Motor neuron (in vitro differentiated cells): ENCODE results near the gene AHCTF1. TPM values are rescaled to one million over a fixed set of nuclear protein-coding genes. Genes with fewer than 3 reads are reported as not detected.

Source experiments
- ATAC-seq, 8 experiments: fragments of 200-7000 bp; cut with Tn5 transposase; replicated peaks in 6 of 8; 2 replicates each; pipeline ENCODE4 v1.8.0; 2021; ENCODE audit warnings: mild to moderate bottlenecking in 8 of 8, moderate library complexity in 8 of 8
- H3K27ac ChIP-seq, 2 donors: fragments of 250-450 bp; sonication (Bioruptor Pico); 2 replicates each; pipeline ENCODE4 v1.9.0; 2021; ENCODE audit warnings: antibody characterized with exemption in 2 of 2, mild to moderate bottlenecking in 2 of 2, moderate library complexity in 1 of 2
- H3K4me1 ChIP-seq, 2 donors: fragments of 250-450 bp; sonication (Bioruptor Pico); replicated peaks in 1 of 2; 2 replicates each; pipeline ENCODE4 v1.6.1; 2021; ENCODE audit warnings: antibody characterized with exemption in 2 of 2, mild to moderate bottlenecking in 2 of 2, moderate library complexity in 1 of 2
- H3K4me3 ChIP-seq, 5 donors: fragments of 250-450 bp; sonication (Bioruptor Pico); 2 replicates each; pipeline ENCODE4 v1.9.0; 2021; ENCODE audit warnings: antibody characterized with exemption in 5 of 5, mild to moderate bottlenecking in 5 of 5, moderate library complexity in 4 of 5
- WGBS, 10 experiments: fragments of 450-650 bp; shearing (Covaris generic); methylation state at CpG; one replicate each; pipeline ENCODE4 v1.0.0; 2022; 5-methylcytosine and 5-hydroxymethylcytosine counted together
- in situ Hi-C, 9 experiments: fragments of 400-800 bp; cut with MboI; loops; one replicate each; pipeline ENCODE4 v1.15.0; 2021; ENCODE audit warnings: low sequenced_read_pairs in 9 of 9, low pct_unique_long_range_greater_than_20kb in 2 of 9; ENCODE audit not compliant: unreplicated experiment in 9 of 9
- total RNA-seq, 8 experiments: library from RNA; unstranded; fragments of 300-600 nt; gene quantifications; 2 replicates each; pipeline versions ENCODE4 v1.2.3 to v1.2.4, GENCODE V29; 2022

Gene AHCTF1
- total RNA-seq, 8 experiments from 2014 or later: 25.6 to 50.4 (median 32.5) TPM

DNA sequence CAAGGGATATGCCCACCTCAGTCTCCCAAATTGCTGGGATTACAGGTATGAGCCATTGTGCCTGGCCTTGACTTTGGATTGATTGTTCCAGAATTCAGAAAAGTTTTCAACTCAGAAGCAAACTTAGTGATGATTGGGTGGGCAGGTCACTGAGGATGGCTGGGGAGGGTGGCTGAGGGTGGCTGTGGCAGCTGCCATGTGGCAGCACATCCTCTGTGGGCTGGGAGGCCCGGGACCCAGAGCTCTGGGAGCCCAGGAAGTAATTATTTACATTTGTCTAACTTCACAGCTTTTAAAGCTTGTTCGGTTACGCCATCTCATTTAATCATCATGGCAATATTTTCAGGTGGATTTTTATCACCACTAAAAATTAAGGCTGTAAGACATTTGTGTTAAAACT, 131.4 kb downstream of the AHCTF1 start:
- Histone ChIP-seq H3K4me1 (peaks cover 13% of the 10 kb centered on the region in 2 donors), H3K27ac (no peak overlapping the region), H3K4me3 (no peak overlapping the region)
- in situ Hi-C loops: no loop called here
- 0 to 100% (median 88%) methylated on average over 1 to 3 of the region's 3 CpGs; no CpG with 5 or more reads in 3 of the 10 experiments for WGBS, 10 experiments
- ATAC-seq: no peak

DNA sequence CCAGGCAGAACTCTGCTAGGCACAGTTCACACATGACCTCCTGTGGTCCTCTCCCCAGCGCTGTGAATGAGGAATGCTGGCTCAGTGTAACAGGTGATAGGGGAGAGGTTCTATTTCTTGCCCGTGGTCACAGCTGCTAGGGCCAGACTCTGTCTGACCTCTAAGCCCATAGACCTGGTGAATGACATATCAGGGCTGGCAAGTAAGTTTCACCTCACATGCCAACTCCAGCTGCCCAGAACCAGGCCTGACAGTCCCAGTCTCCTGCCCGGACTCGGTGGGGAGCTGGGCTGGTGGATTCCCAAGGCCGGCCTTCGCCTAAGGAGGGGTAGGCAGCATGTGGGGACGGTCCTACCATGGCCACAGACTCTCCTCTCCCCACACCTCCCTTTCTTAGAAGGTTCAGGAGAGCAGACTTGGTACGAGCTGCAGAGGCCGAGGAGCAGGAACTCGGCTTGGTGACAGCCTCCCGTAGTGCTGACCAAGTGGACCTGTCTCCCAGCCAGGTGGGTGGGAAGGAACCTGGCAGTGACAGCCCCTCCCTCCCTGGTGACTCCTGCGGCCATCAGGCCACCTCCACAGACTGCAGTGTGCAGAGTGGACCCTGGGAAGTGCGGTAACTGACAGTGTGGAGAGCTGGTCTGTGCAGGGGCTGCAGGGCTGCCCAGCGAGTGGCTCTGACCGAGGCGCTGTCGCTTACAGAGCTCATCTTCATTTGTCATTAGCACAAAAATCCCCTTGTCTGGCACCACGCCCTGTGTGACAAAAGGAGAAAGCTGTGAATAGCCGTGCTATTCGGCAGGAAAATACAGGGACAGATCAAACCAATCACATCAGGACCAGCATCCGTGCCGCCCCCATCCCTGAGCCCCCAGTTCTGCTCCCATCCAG, 132.9 kb downstream of the AHCTF1 start:
- in situ Hi-C loops: no loop called here
- 20 to 88% (median 48%) methylated on average over 1 to 9 of the region's 22 CpGs; no CpG with 5 or more reads in 4 of the 10 experiments for WGBS, 10 experiments
- H3K4me1 ChIP-seq: peaks cover 22 to 26% of the 10 kb centered on the region in 2 donors
- no peak overlapping the region for H3K4me3 ChIP-seq
- peak in 5 of 8 experiments; percentile 77 to 83 (median 81) for ATAC-seq
- no peak overlapping the region for H3K27ac ChIP-seq

DNA sequence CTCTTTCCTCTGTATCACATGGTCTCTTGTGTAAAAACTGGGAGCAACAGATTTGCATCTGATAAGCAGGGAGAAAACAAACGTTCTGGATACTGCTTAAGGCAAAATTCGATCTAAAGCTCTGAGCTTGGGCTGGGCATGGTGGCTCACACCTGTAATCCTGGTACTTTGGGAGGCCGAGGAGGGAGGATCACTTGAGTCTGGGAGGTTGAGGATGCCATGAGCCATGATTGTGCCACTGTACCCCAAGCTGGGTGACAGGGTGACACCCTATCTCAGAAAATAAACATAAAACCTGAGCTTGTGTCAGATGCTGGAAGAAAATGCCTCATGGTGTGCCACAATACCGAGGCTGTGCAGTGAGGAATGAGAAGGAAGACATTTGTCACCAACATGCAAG, 133.6 kb downstream of the AHCTF1 start:
- H3K27ac ChIP-seq: no peak overlapping the region
- H3K4me1 ChIP-seq: peaks cover 28 to 32% of the 10 kb centered on the region in 2 donors
- 42 to 100% (median 72%) methylated on average over 1 to 4 of the region's 4 CpGs; no CpG with 5 or more reads in 4 of the 10 experiments for WGBS, 10 experiments
- H3K4me3 ChIP-seq: no peak overlapping the region
- ATAC-seq: no peak
- in situ Hi-C loops: no loop called here

DNA sequence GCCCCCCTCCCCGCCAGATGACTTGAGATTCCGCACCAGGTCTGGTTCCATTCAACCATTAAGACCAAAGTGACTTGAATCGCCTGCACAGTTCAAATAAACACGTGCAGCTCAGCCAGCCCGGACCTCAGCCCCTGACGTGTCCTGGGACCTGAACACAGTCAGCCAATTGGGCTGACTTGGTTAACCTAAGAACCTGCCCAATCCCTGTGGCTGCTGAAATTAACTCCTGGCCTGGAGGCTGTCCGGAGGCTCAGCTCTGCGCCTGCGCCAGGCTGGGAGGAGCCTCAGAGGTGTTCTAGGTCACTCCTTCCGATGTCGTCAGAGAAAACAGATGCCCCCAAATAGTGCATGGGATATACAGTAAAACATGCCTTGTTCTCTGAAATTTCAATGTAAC, 134.2 kb downstream of the AHCTF1 start:
- WGBS, 10 experiments: 88 to 100% (median 92%) methylated on average over 2 to 7 of the region's 11 CpGs; no CpG with 5 or more reads in 5 of the 10 experiments
- Histone ChIP-seq H3K4me3 (no peak overlapping the region), H3K27ac (no peak overlapping the region), H3K4me1 (peaks cover 31 to 34% of the 10 kb centered on the region in 2 donors)
- in situ Hi-C loops: no loop called here
- ATAC-seq: no peak

DNA sequence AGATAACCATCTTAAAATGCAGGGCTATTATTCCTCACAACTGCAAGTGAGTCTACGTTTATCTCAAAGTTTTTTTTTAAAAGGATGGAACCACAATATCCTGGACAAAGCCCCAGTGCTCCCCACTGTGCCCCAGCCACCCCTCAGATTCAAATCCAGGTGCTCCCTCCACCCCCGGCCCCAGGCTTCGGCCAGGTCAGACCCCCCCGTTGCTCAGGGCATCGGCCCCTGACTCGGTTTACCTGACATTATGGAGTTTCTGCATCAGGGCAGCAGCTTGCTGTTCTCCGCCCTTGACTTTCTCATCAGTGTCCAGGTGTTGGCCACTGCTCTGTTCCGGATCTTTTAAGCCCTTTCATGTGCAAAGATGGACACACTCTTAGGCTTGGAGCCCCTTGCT, 134.6 kb downstream of the AHCTF1 start:
- Histone ChIP-seq H3K4me3 (no peak overlapping the region), H3K27ac (no peak overlapping the region), H3K4me1 (peaks cover 31 to 34% of the 10 kb centered on the region in 2 donors)
- WGBS, 10 experiments: 100% methylated on average over 1 of the region's 8 CpGs; no CpG with 5 or more reads in 9 of the 10 experiments
- no peak for ATAC-seq
- in situ Hi-C loops: no loop called here

DNA sequence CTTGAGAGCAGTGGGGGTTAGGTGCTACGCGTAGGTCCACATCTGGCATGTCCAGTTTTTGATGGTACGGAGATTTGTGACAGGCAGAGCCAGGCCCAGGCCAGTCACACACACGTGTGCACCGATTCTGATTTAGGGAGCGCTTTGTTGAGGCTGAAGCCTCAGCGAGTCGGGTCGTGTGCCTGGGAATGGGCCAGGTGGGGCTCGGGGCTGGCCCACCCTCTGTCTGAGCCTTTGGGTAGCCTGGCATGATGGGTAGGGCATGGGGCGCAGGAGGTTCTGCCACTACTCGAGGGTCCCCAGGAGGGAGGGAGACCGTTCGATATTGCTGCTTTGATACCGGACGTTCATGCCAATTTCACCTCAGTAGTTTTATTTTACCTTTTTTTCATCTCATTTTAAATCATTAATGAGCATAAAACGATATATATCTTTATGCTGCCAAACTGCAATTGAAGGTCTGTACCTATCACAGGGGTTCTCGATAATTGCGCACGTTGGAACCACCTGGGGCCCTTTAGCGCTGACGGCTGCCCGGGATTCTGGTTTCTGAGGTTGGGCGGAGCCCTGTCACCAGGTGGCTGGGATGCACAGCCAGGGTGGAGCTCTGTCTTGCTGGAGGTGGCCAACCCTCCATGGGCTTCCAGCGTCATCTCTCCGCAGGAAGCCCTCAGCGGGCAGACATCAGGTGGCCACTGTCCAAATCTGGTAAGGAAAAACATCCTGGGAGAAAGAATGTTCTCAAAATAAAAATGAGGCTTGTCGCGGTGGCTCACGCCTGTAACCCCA, 135.6 kb downstream of the AHCTF1 start:
- in situ Hi-C loops: no loop called here
- WGBS, 10 experiments: 80 to 100% (median 95%) methylated on average over 2 to 19 of the region's 30 CpGs; no CpG with 5 or more reads in 2 of the 10 experiments
- ATAC-seq: no peak

DNA sequence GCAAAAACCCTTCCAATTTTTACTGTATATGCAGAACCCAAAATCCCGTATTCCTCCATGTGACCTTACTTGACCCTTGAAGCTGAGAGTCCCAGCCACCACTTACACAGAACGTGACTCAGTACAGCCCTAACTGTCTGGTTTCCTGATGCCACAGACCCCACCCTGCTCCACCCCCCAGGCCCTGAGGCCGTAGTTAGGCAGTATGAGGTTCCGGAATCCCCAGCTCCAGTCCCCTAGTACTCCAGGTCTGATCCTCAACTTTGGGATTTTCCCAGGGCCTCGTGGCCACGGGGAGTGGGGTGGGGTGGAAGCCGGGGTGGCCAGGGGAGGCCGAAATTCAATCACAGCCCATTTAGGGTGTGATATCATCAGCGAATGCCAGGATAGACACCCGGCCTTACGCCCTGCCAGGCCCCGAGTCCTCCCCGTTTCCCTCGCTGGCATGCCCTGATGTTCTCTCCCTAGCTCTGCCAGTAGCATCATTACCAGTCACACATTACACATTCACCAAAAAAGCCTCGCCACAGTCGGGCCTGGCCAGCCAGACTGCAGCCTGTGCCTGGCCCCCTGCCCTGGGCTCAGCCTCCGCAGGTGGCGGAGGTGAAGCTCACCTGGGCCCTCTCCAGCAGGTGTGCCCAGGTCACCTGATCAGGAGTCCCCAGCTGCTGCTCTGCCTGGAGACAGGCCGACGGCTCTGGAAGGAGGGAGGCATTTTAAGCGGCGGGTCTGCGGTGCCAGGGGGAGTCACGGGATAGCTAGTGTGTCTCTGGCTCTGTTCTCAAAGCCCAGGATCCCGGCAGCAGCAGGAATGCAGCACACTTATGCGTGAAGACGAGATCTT, 136.7 kb downstream of the AHCTF1 start:
- in situ Hi-C loops: no loop called here
- peaks cover 31 to 34% of the 10 kb centered on the region in 2 donors for H3K4me1 ChIP-seq
- H3K27ac ChIP-seq: no peak overlapping the region
- H3K4me3 ChIP-seq: no peak overlapping the region
- ATAC-seq: peak in 3 of 8 experiments; percentile 83 to 89 (median 88)
- WGBS, 10 experiments: 0 to 100% (median 80%) methylated on average over 1 to 16 of the region's 27 CpGs; no CpG with 5 or more reads in 1 of the 10 experiments

More for the DNA sequence above, 135.6 kb downstream of the AHCTF1 start:
- no peak overlapping the region for H3K4me3 ChIP-seq
- H3K27ac ChIP-seq: no peak overlapping the region
- peaks cover 31 to 34% of the 10 kb centered on the region in 2 donors for H3K4me1 ChIP-seq

DNA sequence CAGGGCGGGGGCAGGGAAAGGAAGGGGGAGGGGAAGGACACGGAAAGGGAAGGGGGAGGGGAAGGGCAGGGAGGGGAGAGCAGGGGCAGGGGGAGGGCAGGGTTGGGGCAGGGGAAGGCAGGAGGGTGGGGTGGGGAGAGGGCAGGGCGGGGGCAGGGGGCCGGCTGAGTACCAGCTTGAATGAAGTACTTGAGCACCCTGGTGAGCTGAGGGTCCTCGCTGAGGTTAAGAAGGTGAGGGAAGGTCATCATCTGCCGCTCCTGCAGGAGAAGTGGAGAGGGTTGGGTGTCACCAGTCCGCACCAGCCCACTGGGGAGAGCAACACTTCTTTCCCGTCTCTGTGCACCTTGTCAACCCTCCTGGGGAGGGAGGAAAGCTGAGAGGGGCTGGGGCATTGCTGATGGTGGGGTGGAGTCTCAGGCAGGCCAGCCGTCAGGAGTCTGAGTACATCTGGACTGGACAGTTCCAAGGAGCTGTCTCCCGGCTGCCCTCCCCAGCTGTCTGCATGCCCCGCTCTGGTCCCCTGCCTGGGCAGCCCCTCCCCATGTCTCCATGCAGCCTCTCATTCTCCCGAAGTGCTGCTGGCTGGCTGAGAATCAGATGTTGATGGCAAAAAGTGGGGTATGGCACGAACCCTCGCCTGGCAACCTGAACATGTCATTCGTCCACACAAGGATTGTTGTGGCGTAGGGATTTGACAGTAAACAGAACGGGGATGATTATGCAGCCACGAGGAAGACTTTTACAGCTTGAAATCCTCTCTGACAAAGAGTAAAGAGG, 137.5 kb downstream of the AHCTF1 start:
- Histone ChIP-seq H3K27ac (no peak overlapping the region), H3K4me1 (peaks cover 31 to 34% of the 10 kb centered on the region in 2 donors), H3K4me3 (no peak overlapping the region)
- ATAC-seq: peak; percentile 63 to 83 (median 74)
- in situ Hi-C loops: no loop called here
- 20 to 93% (median 67%) methylated on average over 3 to 7 of the region's 18 CpGs; no CpG with 5 or more reads in 5 of the 10 experiments for WGBS, 10 experiments

DNA sequence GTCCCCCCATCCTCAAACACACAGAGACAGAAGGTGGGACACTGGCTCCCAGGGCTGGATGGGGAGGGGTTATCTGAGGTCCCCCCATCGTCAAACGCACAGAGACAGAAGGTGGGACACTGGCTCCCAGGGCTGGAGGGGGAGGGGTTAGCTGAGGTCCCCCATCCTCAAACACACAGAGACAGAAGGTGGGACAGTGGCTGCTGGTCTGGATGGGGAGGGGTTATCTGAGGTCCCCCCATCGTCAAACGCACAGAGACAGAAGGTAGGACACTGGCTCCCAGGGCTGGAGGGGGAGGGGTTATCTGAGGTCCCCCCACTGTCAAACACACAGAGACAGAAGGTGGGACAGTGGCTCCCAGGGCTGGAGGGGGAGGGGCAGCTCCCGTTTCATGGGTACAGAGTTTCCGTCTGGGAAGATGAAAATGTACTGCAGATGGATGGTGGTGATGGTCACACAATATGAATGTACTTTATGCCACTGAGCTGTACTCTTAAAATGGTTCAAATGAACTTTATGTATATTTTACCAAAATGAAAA, 138.3 kb downstream of the AHCTF1 start:
- peaks cover 32 to 35% of the 10 kb centered on the region in 2 donors for H3K4me1 ChIP-seq
- in situ Hi-C loops: no loop called here
- H3K27ac ChIP-seq: no peak overlapping the region
- ATAC-seq: no peak
- 0 to 100% (median 47%) methylated on average over 1 to 4 of the region's 6 CpGs; no CpG with 5 or more reads in 6 of the 10 experiments for WGBS, 10 experiments
- H3K4me3 ChIP-seq: no peak overlapping the region

DNA sequence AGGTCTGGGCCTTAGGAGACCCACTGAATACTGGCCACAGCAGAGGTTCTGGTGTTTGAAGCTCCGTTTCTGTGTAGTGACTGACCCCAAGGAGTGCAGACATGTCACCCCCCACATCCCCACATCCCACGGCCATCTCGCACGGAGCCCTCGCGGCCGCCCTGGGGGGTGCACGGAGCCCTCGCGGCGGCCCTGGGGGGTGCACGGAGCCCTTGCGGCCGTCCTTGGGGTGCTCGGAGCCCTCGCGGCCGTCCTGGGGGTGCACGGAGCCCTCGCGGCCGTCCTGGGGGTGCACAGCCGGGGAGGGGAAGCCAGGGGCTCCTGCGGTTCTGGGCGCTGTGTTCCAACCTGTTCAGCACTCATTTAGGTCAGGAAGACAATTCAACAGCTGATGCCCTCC, 139.1 kb downstream of the AHCTF1 start:
- peaks cover 32 to 35% of the 10 kb centered on the region in 2 donors for H3K4me1 ChIP-seq
- in situ Hi-C loops: no loop called here
- WGBS, 10 experiments: 90 to 100% (median 95%) methylated on average over 2 to 18 of the region's 25 CpGs; no CpG with 5 or more reads in 6 of the 10 experiments
- H3K27ac ChIP-seq: no peak overlapping the region
- H3K4me3 ChIP-seq: no peak overlapping the region
- ATAC-seq: no peak

DNA sequence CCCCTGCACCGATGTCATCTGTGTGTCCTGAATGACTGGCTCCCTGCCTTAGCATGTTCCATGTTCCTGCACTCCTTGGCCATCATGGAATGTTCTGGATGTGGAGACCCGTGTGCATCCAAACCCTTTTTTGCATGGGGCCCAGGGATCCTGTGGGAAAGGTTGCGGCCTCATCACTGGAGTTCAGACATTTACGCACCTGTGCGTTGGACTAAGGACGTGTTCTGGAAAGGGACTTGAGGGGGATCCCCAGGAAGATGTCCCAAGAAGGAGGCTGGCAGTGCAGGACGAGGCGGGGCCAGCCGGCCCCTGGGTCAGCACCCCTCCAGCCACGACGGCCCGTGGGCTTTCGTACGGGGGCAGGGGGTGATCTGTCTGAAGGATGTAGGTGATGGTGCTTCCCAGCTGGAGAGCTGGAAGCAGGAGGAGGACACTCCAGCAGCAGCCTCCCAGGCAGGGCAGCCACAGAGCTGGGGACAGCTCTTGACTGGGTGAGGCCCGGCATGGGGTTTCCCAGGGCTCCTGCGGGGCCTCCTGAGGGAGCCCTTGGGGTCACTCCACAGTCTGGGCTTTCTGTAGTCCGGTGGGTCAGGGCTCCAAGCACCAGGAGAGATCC, 140.3 kb downstream of the AHCTF1 start:
- in situ Hi-C loops: no loop called here
- 53 to 100% (median 84%) methylated on average over 1 to 10 of the region's 17 CpGs; no CpG with 5 or more reads in 2 of the 10 experiments for WGBS, 10 experiments
- H3K4me3 ChIP-seq: no peak overlapping the region
- peaks cover 32 to 35% of the 10 kb centered on the region in 2 donors for H3K4me1 ChIP-seq
- no peak for ATAC-seq
- no peak overlapping the region for H3K27ac ChIP-seq
